ENCODE measurements around the gene GPS2. TPM values are rescaled to one million over a fixed set of nuclear protein-coding genes. Genes with fewer than 3 reads are reported as not detected.

GPS2 gene
- total and polyA plus RNA-seq, 2 of the 4 experiments (the other 2 are of a cell fraction): 36.2 to 50.9 TPM

- Histone ChIP-seq H3K14ac (replicated peaks; ENCODE audit: low read depth, low read length) (peak overlapping the region; percentile 41; the same call in 1 of the 2 replicates), H3K18ac (ENCODE audit: low read depth, low read length) (no peak overlapping the region), H2AFZ (replicated peaks; ENCODE audit: low read length, poor library complexity) (peak overlapping the region; percentile 90), H3K27me3 (ENCODE audit: control insufficient read depth, insufficient read depth, low read length) (no peaks in the 10 kb centered on the region), H3K27ac (ENCODE audit: insufficient read depth, low read length) (peak overlapping the region; percentile 84), H3K79me1 (ENCODE audit: low read depth in 1 of 2, low read length in 2 of 2) (peaks cover 23 to 41% of the 10 kb centered on the region in 2 experiments), H4K8ac (ENCODE audit: low read depth in 2 of 2, low read length in 2 of 2) (peak overlapping the region; percentile 98 to 99), H2BK120ac (ENCODE audit: low read depth, low read length) (no peak overlapping the region), H3K9me1 (ENCODE audit: insufficient read depth, low read length) (peaks cover 7% of the 10 kb centered on the region; the same call in 1 of the 2 replicates), H2BK20ac (ENCODE audit: low read depth, low read length) (no peak overlapping the region), H3K23ac (ENCODE audit: low read depth, low read length) (peak overlapping the region; percentile 36), H3K4me1 (ENCODE audit: control insufficient read depth, insufficient read depth, low read length) (peaks cover 7% of the 10 kb centered on the region), H4K20me1 (ENCODE audit: insufficient read depth, low read length) (peaks cover 39% of the 10 kb centered on the region), H3K4me2 (ENCODE audit: low read depth, low read length) (peak overlapping the region; percentile 78), H3K9ac (ENCODE audit: low read depth, low read length) (peak overlapping the region; percentile 91), H3K4me3 (ENCODE audit: insufficient read depth, low read depth, low read length) (peak overlapping the region; percentile 78), H3K4ac (ENCODE audit: low read depth, low read length) (peak overlapping the region; percentile 57), H2AK9ac (replicated peaks; ENCODE audit: low read depth, low read length, poor library complexity) (peak overlapping the region; percentile 89), H2BK5ac (ENCODE audit: low read depth, low read length, poor library complexity, severe bottlenecking) (peak overlapping the region; percentile 64), H3K56ac (ENCODE audit: extremely low read depth, insufficient read depth, low read length) (peak overlapping the region; percentile 40), H2BK15ac (ENCODE audit: low read depth, low read length) (no peak overlapping the region), H2AK5ac (ENCODE audit: low read depth, low read length) (peak overlapping the region; percentile 48), H4K91ac (ENCODE audit: insufficient read depth, low read depth, low read length) (peak overlapping the region; percentile 55; the same call in 1 of the 2 replicates), H3K36me3 (ENCODE audit: control insufficient read depth, insufficient read depth, low read length) (peaks cover 60% of the 10 kb centered on the region), H4K5ac (ENCODE audit: low read depth, low read length) (peak overlapping the region; percentile 97), H3K9me3 (ENCODE audit: control insufficient read depth, insufficient read depth, low read length) (no peaks in the 10 kb centered on the region)
- POLR2A ChIA-PET (ENCODE audit: unreplicated experiment): no interaction called here
- CTCF ChIA-PET: no interaction called here
- WGBS, 2 experiments (ENCODE audit: extremely low coverage in 2 of 2, insufficient read length in 1 of 2): 88% methylated on average over 6 of the region's 30 CpGs; no CpG with 5 or more reads in 1 of the 2 experiments
- DNase-seq: no peak
- BruUV-seq (replicated peaks): no TSS peak
- in situ Hi-C loops (cut with MboI; ENCODE audit: low sequenced_read_pairs) (no loop called here), intact Hi-C loops (cut with micrococcal nuclease) (no loop called here), dilution Hi-C loops (cut with HindIII; ENCODE audit: low sequenced_read_pairs, unreplicated experiment) (no loop called here)
- ATAC-seq (ENCODE audit: low read depth): no peak
- TF ChIP-seq NFE2L2 (IDR thresholded peaks at IDR 0.05; ENCODE audit: low read depth, low read length) (no peak), POLR2A (IDR thresholded peaks at IDR 0.05; ENCODE audit: low read depth, low read length) (no peak), FOS (IDR thresholded peaks at IDR 0.05; ENCODE audit: low read depth, low read length) (no peak), CEBPB (IDR thresholded peaks at IDR 0.05; ENCODE audit: low read depth, low read length) (no peak), MAZ (IDR thresholded peaks at IDR 0.05; ENCODE audit: borderline replicate concordance, low read depth, low read length) (no peak), CHD1 (IDR thresholded peaks at IDR 0.05; ENCODE audit: low read depth, low read length) (no peak), RCOR1 (IDR thresholded peaks at IDR 0.05; ENCODE audit: insufficient replicate concordance, low read length) (no peak), BHLHE40 (IDR thresholded peaks at IDR 0.05; ENCODE audit: low read depth, low read length) (no peak)
These were observed 543 bp upstream of the GPS2 start for GRCh38 chr17:7315570-7316235.

All from IMR-90 (cell line).